Measurements from ENCODE around the gene DOK3. TPM values are rescaled to one million over a fixed set of nuclear protein-coding genes. Genes with fewer than 3 reads are reported as not detected.

Gene DOK3
- total and polyA plus RNA-seq, 10 of the 15 experiments (the other 5 are each of a cell fraction or from before 2014, with no cell fraction given) = 6.6 to 107 (median 52.1) TPM

- Histone ChIP-seq H3K4me2 (ENCODE audit: control insufficient read depth, insufficient read depth) (peak overlapping the region; percentile 56), H3K9me3 (replicated peaks; ENCODE audit: control insufficient read depth, insufficient read depth, low read length) (no peaks in the 10 kb centered on the region), H3K4me1 (ENCODE audit: control insufficient read depth, insufficient read depth, low read length) (peaks cover 25% of the 10 kb centered on the region), H3K36me3 (ENCODE audit: control insufficient read depth in 2 of 2, insufficient read depth in 2 of 2, low read length in 1 of 2) (peaks cover 23 to 39% of the 10 kb centered on the region in 2 experiments; a peak in 3 of 4 replicates), H2AFZ (ENCODE audit: control insufficient read depth, low read depth, low read length) (no peak overlapping the region), H3K27ac (ENCODE audit: control insufficient read depth, insufficient read depth) (peak overlapping the region; percentile 66; the same call in 1 of the 2 replicates), H4K20me1 (ENCODE audit: control insufficient read depth, insufficient read depth) (no peaks in the 10 kb centered on the region), H3K9ac (ENCODE audit: control insufficient read depth, insufficient read depth, low read length) (peak overlapping the region; percentile 77), H3K79me2 (ENCODE audit: control insufficient read depth, insufficient read depth, low read length) (peaks cover 28% of the 10 kb centered on the region), H3K4me3 (peak overlapping the region; percentile 77), H3K27me3 (replicated peaks in 1 of 2; ENCODE audit: control insufficient read depth in 2 of 2, insufficient read depth in 2 of 2, low read length in 1 of 2) (no peaks in the 10 kb centered on the region)
- no peak for DNase-seq (ENCODE audit: low read depth, low spot score)
- CTCF ChIA-PET = interaction anchor here (0.6 to 1.1 kb wide), 3 partner anchors 14 to 461 kb away, joined by 3 to 4 read pairs (median 3); no protein-coding TSS in a partner anchor
- no TSS peak for BruUV-seq (replicated peaks)
- in situ Hi-C loops (cut with MboI) (no loop called here), intact Hi-C loops (cut with micrococcal nuclease; ENCODE audit: unreplicated experiment) (loop anchor here (5.0 kb wide), 1 partner anchor 37 kb away; the partner anchor contains the start of gene FAM193B)
- FAIRE-seq = peak; percentile 38
- RAD21 ChIA-PET (ENCODE audit: unreplicated experiment) = interaction anchor here (1.3 kb wide), 1 partner anchor 14 kb away, joined by 3 read pairs; no protein-coding TSS in a partner anchor
- WGBS (ENCODE audit: insufficient coverage, insufficient replicate concordance, low lambda C conversion rate, missing lambda C conversion rate) = 87% methylated on average over 7 of the region's 7 CpGs
- TF ChIP-seq MTA2 (IDR thresholded peaks at IDR 0.05; ENCODE audit: low read depth) (no peak), SPI1 (IDR thresholded peaks at IDR 0.05; ENCODE audit: borderline replicate concordance, insufficient read depth, low read depth, low read length) (no peak), BCL11A (IDR thresholded peaks at IDR 0.05; ENCODE audit: low read depth, low read length) (no peak), KLF5 (IDR thresholded peaks at IDR 0.05; ENCODE audit: partially characterized antibody) (no peak), SUPT20H (IDR thresholded peaks at IDR 0.05; ENCODE audit: borderline replicate concordance, control insufficient read depth, low read depth, low read length) (no peak), YY1 (IDR thresholded peaks at IDR 0.05; ENCODE audit: low read depth, low read length) (no peak), KAT2A (conservative IDR thresholded peaks at IDR 0.05; ENCODE audit: control insufficient read depth, low read depth, low read length) (no peak), CEBPB (IDR thresholded peaks at IDR 0.05; ENCODE audit: borderline replicate concordance in 1 of 2, low read depth in 2 of 2, low read length in 2 of 2) (no peak)
- ATAC-seq = no peak
- POLR2A ChIA-PET = interaction anchor here (1.0 to 1.2 kb wide), 4 partner anchors 9 to 638 kb away, joined by 3 to 6 read pairs (median 4); partner anchors contain the start of genes GRK6 and NHP2
- SMC1A ChIA-PET (ENCODE audit: uncharacterized antibody, unreplicated experiment) = interaction anchor here (0.6 to 1.5 kb wide), 2 partner anchors 13 to 28 kb away, joined by 3 to 4 read pairs; no protein-coding TSS in a partner anchor
These were observed 6.0 kb upstream of the DOK3 start for GRCh38 chr5:177515580-177515979.

All from GM12878 (cell line).